DMS 273 (cell line): ENCODE data around the gene PROSER2.

Source experiments
- DNase-seq: peaks from one replicate; lab custom pipeline; 2025; ENCODE audit not compliant: unreplicated experiment; lab: John Stamatoyannopoulos, UW

The PROSER2 gene

GRCh38 chr10:11902646-11903045 is 79.5 kb downstream of the PROSER2 start:
- no peak for DNase-seq

GRCh38 chr10:11906714-11907113 is 83.6 kb downstream of the PROSER2 start:
- no peak for DNase-seq

- no peak for DNase-seq
Observed at GRCh38 chr10:11907914-11908313, 84.8 kb downstream of the PROSER2 start.

DNA sequence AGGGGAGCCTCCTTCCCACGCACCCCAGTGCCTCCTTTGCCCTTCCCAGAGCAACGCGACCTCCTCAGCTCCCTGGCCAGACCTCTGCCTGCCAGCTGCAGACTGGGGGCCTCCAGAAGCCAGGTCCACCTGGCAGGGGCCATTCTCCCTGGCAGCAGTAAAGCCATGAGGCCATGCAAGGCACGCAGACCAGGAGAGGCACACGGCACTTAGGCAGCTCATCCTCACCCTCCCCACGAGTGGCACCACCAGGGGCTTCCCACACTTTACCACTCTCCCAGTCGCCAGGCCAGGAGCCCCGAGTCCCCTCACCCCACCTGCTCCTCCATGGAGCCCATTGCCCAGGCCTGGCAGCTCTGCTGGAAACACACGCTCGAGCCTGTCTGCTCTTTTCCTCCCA is 85.4 kb downstream of the PROSER2 start:
- DNase-seq: no peak

DNA sequence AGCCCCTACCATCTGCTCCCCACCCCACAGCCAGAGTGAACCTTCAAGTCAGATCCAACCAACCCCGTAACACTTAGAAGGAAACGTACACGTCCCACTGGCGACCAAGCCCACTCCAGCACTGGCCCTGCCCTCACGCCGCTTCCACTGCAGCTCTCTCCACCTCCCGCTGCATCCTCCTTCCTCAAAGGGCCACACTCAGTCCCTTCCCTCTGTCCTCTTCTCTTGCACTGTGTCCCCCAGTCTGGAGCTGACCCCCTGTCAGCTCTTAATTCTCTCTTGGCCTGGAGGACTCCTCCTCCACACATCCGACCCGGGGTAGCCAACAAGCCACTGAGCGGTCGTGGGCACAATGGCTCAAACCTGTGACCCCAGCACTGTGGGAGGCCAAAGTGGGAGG is 85.8 kb downstream of the PROSER2 start:
- DNase-seq: no peak

GRCh38 chr10:11909618-11910017 is 86.5 kb downstream of the PROSER2 start:
- no peak for DNase-seq

GRCh38 chr10:11910102-11910501 is 86.9 kb downstream of the PROSER2 start:
- no peak for DNase-seq

DNA sequence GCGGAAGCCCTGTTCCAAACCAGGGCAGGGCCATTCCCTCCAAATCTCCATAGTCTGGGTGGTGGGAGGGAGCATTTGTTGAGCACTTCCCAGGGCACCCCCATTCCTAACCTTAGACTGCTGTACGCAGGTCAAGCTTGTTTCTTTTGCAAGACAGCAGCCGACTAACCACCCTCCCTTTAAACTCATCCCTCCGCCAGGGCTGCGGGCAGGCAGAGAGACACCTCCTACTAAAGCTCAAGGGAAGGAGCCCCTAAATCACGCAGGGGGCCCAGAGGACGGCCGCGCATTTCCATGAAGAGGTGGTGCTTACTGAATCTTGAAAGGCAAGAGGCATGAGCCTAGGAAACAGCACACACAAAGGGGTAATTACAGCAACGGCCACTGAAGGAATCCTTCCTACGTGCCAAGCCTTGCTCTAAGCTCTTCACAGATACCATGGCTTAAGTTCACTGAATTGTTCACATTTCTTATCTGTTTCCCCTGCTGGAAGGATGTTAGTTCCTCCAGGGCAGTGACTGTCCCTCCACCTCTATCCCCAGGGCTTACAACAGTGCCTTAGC is 90.0 kb downstream of the PROSER2 start:
- DNase-seq: no peak

GRCh38 chr10:11918384-11918783 is 95.2 kb downstream of the PROSER2 start:
- DNase-seq: no peak

DNA sequence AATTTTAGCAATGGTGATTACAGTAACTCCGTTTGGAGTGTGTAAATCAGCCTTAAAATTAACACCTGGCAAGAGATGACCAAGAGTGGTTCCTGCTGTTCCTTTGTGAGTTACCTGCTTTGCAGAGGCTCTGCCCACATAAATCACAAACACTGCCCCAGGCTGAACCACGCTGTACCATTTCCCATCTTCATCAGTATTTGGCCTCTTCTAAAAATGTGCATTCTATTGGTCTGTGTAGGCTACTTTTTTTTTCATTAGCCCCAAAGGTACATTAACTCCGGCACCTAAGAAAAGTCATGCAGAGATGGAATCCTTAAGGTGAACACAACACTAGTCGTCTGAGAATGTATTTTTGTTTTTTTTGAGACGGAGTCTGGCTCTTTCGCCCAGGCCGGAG is 96.1 kb downstream of the PROSER2 start:
- no peak for DNase-seq
